H9 (cell line): ENCODE results near the gene NGB. TPM values are rescaled to one million over a fixed set of nuclear protein-coding genes. Genes with fewer than 3 reads are reported as not detected.

Source experiments
- DNase-seq: peaks from one replicate; pipeline ENCODE4 v3.0.0-alpha.2; 2017
- H2AFZ ChIP-seq: one replicate; pipeline ENCODE4 v1.6.1; 2013; ENCODE audit warnings: mild to moderate bottlenecking, low read length, control low read depth, moderate library complexity
- H2AK5ac ChIP-seq: 2 replicates; pipeline ENCODE4 v1.6.1; 2013; ENCODE audit warnings: low read length, control low read depth, mixed read lengths; ENCODE audit not compliant: insufficient read length
- H2BK120ac ChIP-seq: one replicate; pipeline ENCODE4 v1.6.1; 2013; ENCODE audit warnings: low read depth, mild to moderate bottlenecking, low read length, control low read depth, inconsistent platforms; ENCODE audit not compliant: poor library complexity, severe bottlenecking
- H2BK12ac ChIP-seq: 2 replicates; pipeline ENCODE4 v1.6.1; 2013; ENCODE audit warnings: low read length, control low read depth, mixed read lengths, low read depth; ENCODE audit not compliant: insufficient read length
- H2BK15ac ChIP-seq: 2 replicates; pipeline ENCODE4 v1.6.1; 2013; ENCODE audit warnings: low read depth, low read length, control low read depth
- H2BK20ac ChIP-seq: one replicate; pipeline ENCODE4 v1.6.1; 2013; ENCODE audit warnings: low read depth, mild to moderate bottlenecking, low read length, control low read depth, inconsistent platforms; ENCODE audit not compliant: poor library complexity, severe bottlenecking
- H2BK5ac ChIP-seq: 2 replicates; pipeline ENCODE4 v1.6.1; 2013; ENCODE audit warnings: low read length, control low read depth, mixed read lengths; ENCODE audit not compliant: insufficient read length
- H3K14ac ChIP-seq: 2 replicates; pipeline ENCODE4 v1.6.1; 2013; ENCODE audit warnings: low read length, control low read depth; ENCODE audit not compliant: insufficient read depth
- H3K18ac ChIP-seq: 2 replicates; pipeline ENCODE4 v1.6.1; 2013; ENCODE audit warnings: low read depth, mild to moderate bottlenecking, mixed read lengths, low read length, control low read depth; ENCODE audit not compliant: insufficient read length
- H3K23ac ChIP-seq: 2 replicates; pipeline ENCODE4 v1.6.1; 2013; ENCODE audit warnings: low read length, control low read depth, mixed read lengths, low read depth; ENCODE audit not compliant: insufficient read length
- H3K23me2 ChIP-seq: 2 replicates; pipeline ENCODE4 v1.6.1; 2013; ENCODE audit warnings: low read depth, mild to moderate bottlenecking, mixed read lengths, low read length, control low read depth; ENCODE audit not compliant: insufficient read length, poor library complexity, severe bottlenecking
- H3K27ac ChIP-seq: 2 replicates; pipeline ENCODE4 v1.5.1; 2013; ENCODE audit warnings: low read length, control low read depth, mixed read lengths, low read depth; ENCODE audit not compliant: insufficient read length
- H3K27me3 ChIP-seq: 2 replicates; pipeline ENCODE4 v1.6.1; 2013; ENCODE audit warnings: low read length, control low read depth, inconsistent platforms; ENCODE audit not compliant: insufficient read depth
- H3K4ac ChIP-seq: 2 replicates; pipeline ENCODE4 v1.6.1; 2013; ENCODE audit warnings: low read depth, mild to moderate bottlenecking, control low read depth, inconsistent platforms, low read length, moderate library complexity
- H3K4me1 ChIP-seq: 2 replicates; pipeline ENCODE4 v1.6.1; 2013; ENCODE audit warnings: low read length, control low read depth, inconsistent platforms; ENCODE audit not compliant: insufficient read depth
- H3K4me2 ChIP-seq: 2 replicates; pipeline ENCODE4 v1.6.1; 2013; ENCODE audit warnings: low read length, control low read depth, mixed read lengths; ENCODE audit not compliant: insufficient read length, insufficient read depth
- H3K56ac ChIP-seq: 2 replicates; pipeline ENCODE4 v1.6.1; 2013; ENCODE audit warnings: low read depth, mild to moderate bottlenecking, mixed read lengths, low read length, control low read depth; ENCODE audit not compliant: insufficient read length
- H3K79me1 ChIP-seq: 2 replicates; pipeline ENCODE4 v1.6.1; 2013; ENCODE audit warnings: low read depth, mild to moderate bottlenecking, moderate library complexity, low read length, control low read depth, inconsistent platforms; ENCODE audit not compliant: insufficient read depth, poor library complexity, severe bottlenecking
- H3K79me2 ChIP-seq: 2 replicates; pipeline ENCODE4 v1.6.1; 2013; ENCODE audit warnings: low read length, control low read depth, inconsistent platforms; ENCODE audit not compliant: insufficient read depth
- H3K9ac ChIP-seq: 2 replicates; pipeline ENCODE4 v1.6.1; 2013; ENCODE audit warnings: low read length, control low read depth, mixed read lengths; ENCODE audit not compliant: insufficient read length; ENCODE audit errors: extremely low read depth
- H3K9me3 ChIP-seq: one replicate; pipeline ENCODE4 v1.6.1; 2013; ENCODE audit warnings: low read depth, low read length, inconsistent platforms; ENCODE audit not compliant: control insufficient read depth
- H3T11ph ChIP-seq: one replicate; pipeline ENCODE4 v1.6.1; 2013; ENCODE audit warnings: mild to moderate bottlenecking, low read length, control low read depth, inconsistent platforms
- H4K20me1 ChIP-seq: one replicate; pipeline ENCODE4 v1.6.1; 2013; ENCODE audit not compliant: control insufficient read depth, insufficient read length, insufficient read depth
- H4K5ac ChIP-seq: 2 replicates; pipeline ENCODE4 v1.6.1; 2013; ENCODE audit warnings: low read depth, mild to moderate bottlenecking, mixed read lengths, low read length, control low read depth; ENCODE audit not compliant: insufficient read length
- H4K8ac ChIP-seq: replicated peaks from 2 replicates; pipeline ENCODE4 v1.6.1; 2013; ENCODE audit warnings: low read length, control low read depth, mixed read lengths, low read depth; ENCODE audit not compliant: insufficient read length
- H4K91ac ChIP-seq: 2 replicates; pipeline ENCODE4 v1.6.1; 2013; ENCODE audit warnings: low read depth, mild to moderate bottlenecking, moderate library complexity, mixed read lengths, low read length, control low read depth; ENCODE audit not compliant: insufficient read length
- H3K27ac Mint-ChIP-seq, 3 experiments: 2 replicates in 2 of 3; 3 replicates in 1 of 3; pipeline ENCODE4 v1.8.0; 2020 to 2021; ENCODE audit warnings: mixed read lengths in 3 of 3, mild to moderate bottlenecking in 1 of 3, moderate library complexity in 1 of 3
- H3K27me3 Mint-ChIP-seq: 2 replicates; pipeline ENCODE4 v1.8.0; 2021; ENCODE audit warnings: low read depth, mild to moderate bottlenecking, moderate library complexity, mixed read lengths
- H3K36me3 Mint-ChIP-seq, 3 experiments: 2 replicates in 2 of 3; 3 replicates in 1 of 3; pipeline ENCODE4 v1.8.0; 2020 to 2021; ENCODE audit warnings: low read depth in 3 of 3, mixed read lengths in 3 of 3; ENCODE audit not compliant: insufficient read depth in 1 of 3
- H3K4me1 Mint-ChIP-seq, 2 experiments: 2 replicates each; pipeline ENCODE4 v1.8.0; 2020; ENCODE audit warnings: mixed read lengths in 2 of 2
- H3K4me3 Mint-ChIP-seq, 2 experiments: 2 replicates in 1 of 2; 3 replicates in 1 of 2; pipeline ENCODE4 v1.8.0; 2020 to 2021; ENCODE audit warnings: mild to moderate bottlenecking in 2 of 2, mixed read lengths in 2 of 2, moderate library complexity in 1 of 2
- H3K9me3 Mint-ChIP-seq, 2 experiments: 2 replicates in 1 of 2; 3 replicates in 1 of 2; pipeline ENCODE4 v1.8.0; 2020; ENCODE audit warnings: mild to moderate bottlenecking in 2 of 2, mixed read lengths in 2 of 2, moderate library complexity in 1 of 2
- CTCF ChIP-seq: fragments of 200-600 bp; sonication (generic); conservative IDR thresholded peaks from 3 replicates; pipeline ENCODE4 v1.8.0; 2021; ENCODE audit warnings: antibody characterized with exemption, mild to moderate bottlenecking
- WGBS: extraction: QIAGEN DNeasy Blood & Tissue Kit; methylation state at CpG from one replicate; pipeline ENCODE4 v1.1.7; 2013; ENCODE audit warnings: missing lambda C conversion rate, low lambda C conversion rate, mixed read lengths; ENCODE audit not compliant: insufficient read length; ENCODE audit errors: extremely low coverage; 5-methylcytosine and 5-hydroxymethylcytosine counted together
- total RNA-seq: library from RNA; stranded (reverse); gene quantifications from 2 replicates; pipeline ENCODE4 v1.2.1, GENCODE V29; 2021

The NGB gene
- total RNA-seq, 1 experiment from 2014 or later, result 0.26 TPM

- DNase-seq, result no peak
- TF ChIP-seq CTCF, result no peak
- Histone ChIP-seq H2BK12ac (no peak overlapping the region), H3K79me1 (no peaks in the 10 kb centered on the region), H3K9ac (no peak overlapping the region), H3K27ac (no peak overlapping the region), H2BK5ac (no peak overlapping the region), H3K9me3 (no peaks in the 10 kb centered on the region), H3K4me2 (no peak overlapping the region), H3K56ac (no peak overlapping the region), H4K8ac (no peak overlapping the region), H3K23ac (no peak overlapping the region), H2AK5ac (no peak overlapping the region), H3K14ac (no peak overlapping the region), H2AFZ (no peak overlapping the region), H4K20me1 (peaks cover 2% of the 10 kb centered on the region), H4K91ac (no peak overlapping the region), H3K4me1 (no peaks in the 10 kb centered on the region), H3K27me3 (no peaks in the 10 kb centered on the region), H3K23me2 (no peaks in the 10 kb centered on the region), H3K79me2 (no peaks in the 10 kb centered on the region), H2BK20ac (no peak overlapping the region), H2BK15ac (no peak overlapping the region), H2BK120ac (no peak overlapping the region), H4K5ac (no peak overlapping the region), H3T11ph (no peak overlapping the region), H3K18ac (no peak overlapping the region), H3K4ac (no peak overlapping the region)
- Mint-ChIP-seq H3K9me3 (no peaks in the 10 kb centered on the region), H3K36me3 (no peaks in the 10 kb centered on the region), H3K4me3 (no peak overlapping the region), H3K27me3 (no peaks in the 10 kb centered on the region), H3K4me1 (no peaks in the 10 kb centered on the region), H3K27ac (no peak overlapping the region)
- WGBS, result no CpG with 5 or more reads among the region's 7 CpGs
Observed at GRCh38 chr14:77249286-77249685, 21.7 kb downstream of the NGB start.
